ENCODE results near the gene NKPD1.

Gene NKPD1

GRCh38 chr19:45158503-45159209, 2.1 kb downstream of the NKPD1 start:
- DNase-seq: no peak
- in situ Hi-C loops (cut with HindIII; ENCODE audit: low pct_ligation_motif_present, low pct_unique_long_range_greater_than_20kb, low sequenced_read_pairs): no loop called here

- DNase-seq: no peak
- in situ Hi-C loops (cut with HindIII; ENCODE audit: low pct_ligation_motif_present, low pct_unique_long_range_greater_than_20kb, low sequenced_read_pairs): no loop called here
Observed at GRCh38 chr19:45156751-45157150, 4.0 kb downstream of the NKPD1 start.

- no peak for DNase-seq
- in situ Hi-C loops (cut with HindIII; ENCODE audit: low pct_ligation_motif_present, low pct_unique_long_range_greater_than_20kb, low sequenced_read_pairs): no loop called here
Observed at GRCh38 chr19:45156011-45156630, 4.7 kb downstream of the NKPD1 start.

GRCh38 chr19:45154064-45154827, 6.5 kb downstream of the NKPD1 start:
- peak; percentile 37 for DNase-seq
- in situ Hi-C loops (cut with HindIII; ENCODE audit: low pct_ligation_motif_present, low pct_unique_long_range_greater_than_20kb, low sequenced_read_pairs): no loop called here

DNA sequence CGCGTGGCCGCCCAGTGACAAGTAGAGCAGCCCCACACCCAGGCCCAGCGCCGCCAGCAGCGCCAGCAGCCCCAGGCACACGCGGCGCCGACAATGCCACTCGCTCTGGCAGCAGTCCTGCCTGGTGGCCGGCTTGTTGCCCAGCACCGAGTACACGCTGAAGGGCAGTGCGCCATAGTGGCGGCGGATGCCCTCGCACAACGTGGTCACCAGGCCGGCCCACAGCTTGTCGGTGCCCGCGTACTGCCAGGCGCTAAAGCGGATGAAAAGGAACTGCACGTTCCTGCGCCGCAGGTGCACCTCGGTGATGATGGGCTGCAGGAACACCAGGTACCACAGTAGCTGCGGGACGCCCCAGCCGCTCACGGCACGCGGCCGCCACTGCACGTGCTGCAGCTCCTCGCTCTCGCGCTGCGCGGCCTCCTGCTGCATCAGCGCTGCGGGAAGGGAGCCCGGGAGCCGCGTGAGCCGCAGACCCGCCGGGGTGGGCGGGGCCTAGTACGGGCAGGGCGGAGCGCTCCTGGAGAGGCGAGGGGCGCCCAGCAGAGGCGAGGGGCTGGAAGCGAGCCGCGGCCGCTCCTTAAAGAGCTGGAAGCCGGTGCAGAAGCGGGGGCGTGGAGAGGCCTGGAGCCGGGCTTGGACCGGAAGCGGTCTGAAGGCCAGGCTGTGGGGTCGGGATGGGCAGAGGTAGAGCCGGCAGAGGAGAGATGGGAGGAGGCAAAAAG, 7.3 kb downstream of the NKPD1 start:
- in situ Hi-C loops (cut with HindIII; ENCODE audit: low pct_ligation_motif_present, low pct_unique_long_range_greater_than_20kb, low sequenced_read_pairs): no loop called here
- DNase-seq: no peak

- DNase-seq: no peak
- in situ Hi-C loops (cut with HindIII; ENCODE audit: low pct_ligation_motif_present, low pct_unique_long_range_greater_than_20kb, low sequenced_read_pairs): no loop called here
Observed at GRCh38 chr19:45152504-45153338, 8.1 kb downstream of the NKPD1 start.

GRCh38 chr19:45151821-45152503, 8.8 kb downstream of the NKPD1 start:
- in situ Hi-C loops (cut with HindIII; ENCODE audit: low pct_ligation_motif_present, low pct_unique_long_range_greater_than_20kb, low sequenced_read_pairs): no loop called here
- DNase-seq: no peak

GRCh38 chr19:45151320-45151719, 9.5 kb downstream of the NKPD1 start:
- in situ Hi-C loops (cut with HindIII; ENCODE audit: low pct_ligation_motif_present, low pct_unique_long_range_greater_than_20kb, low sequenced_read_pairs): no loop called here
- no peak for DNase-seq

DNA sequence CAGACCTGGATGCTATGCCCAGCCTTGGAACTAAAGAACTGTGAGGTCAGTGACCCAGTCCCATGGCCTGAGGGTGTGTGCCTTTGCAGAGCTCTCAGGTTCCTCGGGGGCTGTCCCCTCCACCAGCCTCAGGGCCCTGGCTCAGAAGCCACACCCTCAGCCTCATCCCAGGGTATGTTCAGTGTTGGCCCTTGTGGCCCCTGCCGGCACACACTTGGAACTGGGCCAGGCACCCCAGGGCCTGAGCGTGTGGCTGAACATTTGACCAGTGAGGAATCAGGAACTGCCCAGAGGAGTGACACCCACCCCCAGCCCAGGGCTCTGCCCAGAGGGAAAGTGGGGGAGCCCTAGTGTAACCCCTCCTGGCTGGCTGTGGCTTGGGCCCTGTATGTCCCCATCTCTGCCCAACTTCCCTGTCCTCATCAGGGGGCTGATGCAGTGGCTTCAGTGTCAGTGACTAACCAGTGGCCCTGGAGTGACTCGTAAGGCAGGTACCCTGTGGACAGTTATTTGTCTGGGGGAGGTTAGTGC, 10.0 kb downstream of the NKPD1 start:
- in situ Hi-C loops (cut with HindIII; ENCODE audit: low pct_ligation_motif_present, low pct_unique_long_range_greater_than_20kb, low sequenced_read_pairs): no loop called here
- DNase-seq: no peak

GRCh38 chr19:45150180-45150579, 10.6 kb downstream of the NKPD1 start:
- in situ Hi-C loops (cut with HindIII; ENCODE audit: low pct_ligation_motif_present, low pct_unique_long_range_greater_than_20kb, low sequenced_read_pairs): no loop called here
- DNase-seq: no peak

GRCh38 chr19:45149129-45149528, 11.7 kb downstream of the NKPD1 start:
- no peak for DNase-seq
- in situ Hi-C loops (cut with HindIII; ENCODE audit: low pct_ligation_motif_present, low pct_unique_long_range_greater_than_20kb, low sequenced_read_pairs): no loop called here

DNA sequence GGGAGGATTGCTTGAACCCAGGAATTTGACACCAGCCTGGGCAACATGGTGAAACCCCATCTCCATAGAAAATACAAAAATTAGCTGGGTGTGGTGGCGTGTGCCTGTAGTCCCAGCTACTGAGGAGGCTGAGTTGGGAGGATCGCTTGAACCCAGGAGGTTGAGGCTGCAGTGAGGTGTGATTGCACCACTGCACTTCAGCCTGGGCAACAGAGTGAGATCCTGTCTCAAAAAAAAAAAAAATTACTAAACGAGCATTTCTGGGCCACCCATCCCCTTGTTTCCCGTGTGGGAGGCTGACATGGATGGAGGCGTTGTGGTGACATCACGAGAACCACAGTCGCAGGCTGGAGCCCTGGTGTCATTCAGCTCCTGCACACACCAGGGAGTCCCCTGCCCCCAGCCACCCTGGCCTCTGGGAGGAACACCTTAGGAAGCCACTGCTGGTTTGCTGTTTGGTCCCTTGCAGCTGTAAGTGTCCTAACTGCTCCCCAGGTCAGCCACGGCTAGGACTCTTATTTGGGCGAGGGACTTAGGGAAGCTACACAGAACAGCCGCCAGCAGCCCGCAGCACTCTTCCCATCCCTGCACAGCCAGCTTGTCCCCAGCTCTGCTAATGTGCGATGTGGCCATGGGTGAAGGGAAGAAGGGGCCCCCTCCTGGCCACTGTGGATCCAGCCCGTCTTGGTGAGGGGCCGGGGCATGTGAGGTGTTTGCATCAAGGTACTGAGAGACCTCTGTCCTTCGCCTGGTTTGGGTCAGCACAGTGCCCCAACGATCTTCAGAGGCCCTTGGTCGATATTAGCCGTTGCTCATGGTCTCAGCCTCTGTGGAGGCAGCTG, 12.7 kb downstream of the NKPD1 start:
- DNase-seq: no peak
- in situ Hi-C loops (cut with HindIII; ENCODE audit: low pct_ligation_motif_present, low pct_unique_long_range_greater_than_20kb, low sequenced_read_pairs): no loop called here

DNA sequence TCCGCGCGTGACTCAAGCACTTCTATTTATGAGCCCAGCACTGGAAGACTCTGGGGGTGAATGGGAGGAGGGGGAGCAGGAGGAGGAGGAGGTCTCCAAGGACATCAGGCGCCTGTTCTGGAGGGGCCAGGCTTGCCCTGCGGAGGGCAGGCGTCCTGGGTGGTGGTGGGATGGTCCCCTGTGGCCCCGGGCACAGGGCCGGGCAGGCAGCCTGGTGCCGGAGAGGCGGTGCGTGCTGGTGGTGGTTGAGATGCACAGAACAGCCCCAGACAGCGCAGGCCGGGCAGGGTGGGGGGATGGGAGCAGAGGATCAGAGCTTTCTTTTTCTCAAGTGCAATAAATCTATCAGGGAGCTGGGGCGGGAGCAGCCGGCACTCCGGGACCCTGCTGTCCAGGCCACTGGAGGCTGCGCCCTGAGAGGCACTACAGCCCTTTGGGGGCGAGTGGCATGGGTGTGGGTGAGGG, 14.0 kb downstream of the NKPD1 start:
- DNase-seq: no peak
- in situ Hi-C loops (cut with HindIII; ENCODE audit: low pct_ligation_motif_present, low pct_unique_long_range_greater_than_20kb, low sequenced_read_pairs): no loop called here

GRCh38 chr19:45146251-45146650, 14.5 kb downstream of the NKPD1 start:
- no peak for DNase-seq
- in situ Hi-C loops (cut with HindIII; ENCODE audit: low pct_ligation_motif_present, low pct_unique_long_range_greater_than_20kb, low sequenced_read_pairs): no loop called here

- no peak for DNase-seq
- in situ Hi-C loops (cut with HindIII; ENCODE audit: low pct_ligation_motif_present, low pct_unique_long_range_greater_than_20kb, low sequenced_read_pairs): no loop called here
Observed at GRCh38 chr19:45145270-45146189, 15.3 kb downstream of the NKPD1 start.

All from ACHN (cell line).